ENCODE measurements around the gene BRICD5.

DNA sequence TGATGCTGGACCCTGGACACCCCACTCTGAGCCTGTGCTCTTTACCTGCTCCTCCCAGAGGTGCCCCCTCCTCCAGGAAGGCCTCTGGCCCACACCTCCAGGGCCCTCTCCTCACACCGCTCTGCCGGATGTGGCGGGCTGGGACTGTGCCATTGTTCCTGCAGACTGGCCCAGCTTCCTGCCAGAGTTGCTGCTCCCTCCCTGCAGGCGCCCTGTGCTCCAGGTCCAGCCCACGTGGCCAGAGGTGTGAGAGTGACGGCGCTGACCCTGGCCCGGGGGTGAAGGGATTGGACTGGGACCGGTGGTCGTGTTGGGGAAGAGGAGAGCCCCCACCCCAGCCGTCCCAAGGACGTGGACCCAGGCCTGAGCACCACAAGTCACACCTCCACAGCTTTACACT, 18.4 kb upstream of the BRICD5 start:
- TF ChIP-seq EZH2 (IDR thresholded peaks at IDR 0.05; ENCODE audit: insufficient read depth, poor library complexity, severe bottlenecking), result no peak
- no peak for TF ChIP-seq EZH2phosphoT487 (IDR thresholded peaks at IDR 0.05; ENCODE audit: insufficient read depth, low read depth)
